Upper lobe of left lung (tissue), 6 donors: ENCODE results near the gene HPD. TPM values are rescaled to one million over a fixed set of nuclear protein-coding genes. Genes with fewer than 3 reads are reported as not detected.
"Not testable (repeated sequence)": the region's sequence is repeated elsewhere in the genome, so short reads cannot be mapped to it uniquely, and the experiment has no call there.

ENCODE experiments used
- ATAC-seq, 2 donors: fragments of 200-7000 bp; cut with Tn5 transposase; one replicate each; pipeline ENCODE4 v1.9.1; 2022; ENCODE audit warnings: mild to moderate bottlenecking in 2 of 2, moderate library complexity in 2 of 2; ENCODE audit not compliant: low FRiP score in 2 of 2
- DNase-seq, 2 donors: peaks; one replicate each; pipeline ENCODE4 v3.0.0-alpha.2; 2019 to 2020
- H3K27ac ChIP-seq, 4 donors: fragments of 200-600 bp; sonication (generic); one replicate each; pipeline ENCODE4 v1.5.1; 2016 to 2019
- H3K27me3 ChIP-seq, 4 donors: fragments of 200-600 bp; sonication (generic); one replicate each; pipeline ENCODE4 v1.5.1; 2017 to 2019
- H3K36me3 ChIP-seq, 4 donors: fragments of 200-600 bp; sonication (generic); one replicate each; pipeline ENCODE4 v1.5.1; 2016 to 2019
- H3K4me1 ChIP-seq, 4 donors: fragments of 200-600 bp; sonication (generic); one replicate each; pipeline ENCODE4 v1.5.1; 2018 to 2019
- H3K4me3 ChIP-seq, 4 donors: fragments of 200-600 bp; sonication (generic); one replicate each; pipeline ENCODE4 v1.5.1; 2017 to 2019; ENCODE audit warnings: mild to moderate bottlenecking in 2 of 4, moderate library complexity in 1 of 4
- H3K9me3 ChIP-seq, 4 donors: fragments of 200-600 bp; sonication (generic); one replicate each; pipeline ENCODE4 v1.5.1; 2018 to 2019
- CTCF ChIP-seq, 6 experiments: fragments of 450-650 bp in 4 of 6; fragments of 200-600 bp in 2 of 6; sonication (generic) in 2 of 6; IDR thresholded peaks; one replicate each; pipeline ENCODE4 v1.5.1; 2016 to 2019; ENCODE audit warnings: antibody characterized with exemption in 6 of 6
- EP300 ChIP-seq, 4 donors: sonication (generic); formaldehyde crosslinking; IDR thresholded peaks; one replicate each; pipeline ENCODE4 v1.5.1; 2017; ENCODE audit warnings: antibody characterized with exemption in 4 of 4, control low read depth in 2 of 4
- POLR2A ChIP-seq, 4 donors: fragments of 450-650 bp; IDR thresholded peaks; one replicate each; pipeline ENCODE4 v1.5.1; 2016 to 2017; ENCODE audit warnings: antibody characterized with exemption in 4 of 4, mild to moderate bottlenecking in 2 of 4
- POLR2AphosphoS5 ChIP-seq, 2 donors: sonication (generic); formaldehyde crosslinking; IDR thresholded peaks; one replicate each; pipeline ENCODE4 v1.5.1; 2017; ENCODE audit warnings: antibody characterized with exemption in 2 of 2
- WGBS, 2 donors: methylation state at CpG; one replicate each; pipeline ENCODE4 v1.1.5; 2017 to 2018; 5-methylcytosine and 5-hydroxymethylcytosine counted together
- total RNA-seq, 6 donors: library from RNA; depleted of rRNA in 4 of 6; stranded (reverse); fragments of >200 nt in 4 of 6; gene quantifications; one replicate each; pipeline versions ENCODE4 v1.1.0 to v1.2.1, GENCODE V29; 2016 to 2021
- donor health status: DM: no; HTN: no; CAD: no; lungs with moderate emphysema.
- donor health status: DM: no; HTN: yes; CAD: no; lungs with severe emphysema.

Gene HPD
- total RNA-seq, 6 donors from 2014 or later, result 1.1 to 7.3 (median 1.7) TPM; not detected in 1

- Histone ChIP-seq H3K36me3 (no peaks in the 10 kb centered on the region), H3K4me1 (no peaks in the 10 kb centered on the region), H3K4me3 (no peak overlapping the region), H3K9me3 (no peaks in the 10 kb centered on the region), H3K27ac (no peak overlapping the region), H3K27me3 (no peaks in the 10 kb centered on the region)
- no peak for TF ChIP-seq POLR2AphosphoS5 (IDR thresholded peaks at IDR 0.05)
- no peak for TF ChIP-seq EP300 (IDR thresholded peaks at IDR 0.05)
- DNase-seq (no peak), ATAC-seq (no peak)
- WGBS, 2 donors, result 73 to 75% methylated on average over 4 of the region's 4 CpGs
Measured at GRCh38 chr12:121866331-121866730, 7.7 kb upstream of the HPD start.

GRCh38 chr12:121861636-121862254, 3.1 kb upstream of the HPD start:
- WGBS, 2 donors, result 52 to 59% methylated on average over 11 of the region's 11 CpGs
- Histone ChIP-seq H3K27me3 (no peaks in the 10 kb centered on the region), H3K9me3 (no peaks in the 10 kb centered on the region), H3K27ac (no peak overlapping the region), H3K4me1 (peaks cover 4 to 8% (median 6%) of the 10 kb centered on the region in 4 donors), H3K36me3 (no peaks in the 10 kb centered on the region), H3K4me3 (no peak overlapping the region)
- TF ChIP-seq EP300 (IDR thresholded peaks at IDR 0.05), result no peak
- no peak for TF ChIP-seq CTCF (IDR thresholded peaks at IDR 0.05)
- no peak for DNase-seq
- no peak for ATAC-seq

- 96 to 100% methylated on average over 2 to 4 of the region's 4 CpGs for WGBS, 2 donors
- H3K9me3 ChIP-seq, DNase-seq, H3K36me3 ChIP-seq, H3K4me3 ChIP-seq, H3K27me3 ChIP-seq, H3K4me1 ChIP-seq, H3K27ac ChIP-seq, ATAC-seq: not testable (repeated sequence)
Measured at GRCh38 chr12:121860699-121861098, 2.0 kb upstream of the HPD start.

GRCh38 chr12:121860257-121860656, 1.6 kb upstream of the HPD start:
- WGBS, 2 donors, result 100% methylated on average over 1 of the region's 1 CpG; no CpG with 5 or more reads in 1 of the 2 donors
- Histone ChIP-seq H3K36me3 (no peaks in the 10 kb centered on the region), H3K4me1 (peaks cover 4 to 8% (median 6%) of the 10 kb centered on the region in 4 donors), H3K27ac (peak overlapping the region in 2 of 4 donors; percentile 38 to 84), H3K4me3 (no peak overlapping the region), H3K27me3 (no peaks in the 10 kb centered on the region), H3K9me3 (no peaks in the 10 kb centered on the region)
- DNase-seq (no peak), ATAC-seq (no peak)
- no peak for TF ChIP-seq EP300 (IDR thresholded peaks at IDR 0.05)
- TF ChIP-seq CTCF (IDR thresholded peaks at IDR 0.05), result no peak
- no peak for TF ChIP-seq POLR2A (IDR thresholded peaks at IDR 0.05)
- TF ChIP-seq POLR2AphosphoS5 (IDR thresholded peaks at IDR 0.05), result no peak

GRCh38 chr12:121858318-121858661, 369 bp downstream of the HPD start:
- WGBS, 2 donors, result 89 to 91% methylated on average over 6 to 10 of the region's 10 CpGs
- no peak for ATAC-seq
- H3K4me1 ChIP-seq, result peaks cover 4 to 8% (median 6%) of the 10 kb centered on the region in 4 donors
- no peak overlapping the region for H3K4me3 ChIP-seq
- no peak for TF ChIP-seq POLR2A (IDR thresholded peaks at IDR 0.05)
- TF ChIP-seq EP300 (IDR thresholded peaks at IDR 0.05), result no peak
- TF ChIP-seq POLR2AphosphoS5 (IDR thresholded peaks at IDR 0.05), result no peak
- no peak for TF ChIP-seq CTCF (IDR thresholded peaks at IDR 0.05)
- H3K27ac ChIP-seq, result peak overlapping the region; percentile 64 to 84 (median 74)
- H3K9me3 ChIP-seq, result no peaks in the 10 kb centered on the region
- no peak for DNase-seq
- no peaks in the 10 kb centered on the region for H3K36me3 ChIP-seq
- no peaks in the 10 kb centered on the region for H3K27me3 ChIP-seq
